ENCODE measurements around the gene HRH4. TPM values are rescaled to one million over a fixed set of nuclear protein-coding genes. Genes with fewer than 3 reads are reported as not detected.

Gene HRH4, protein sequence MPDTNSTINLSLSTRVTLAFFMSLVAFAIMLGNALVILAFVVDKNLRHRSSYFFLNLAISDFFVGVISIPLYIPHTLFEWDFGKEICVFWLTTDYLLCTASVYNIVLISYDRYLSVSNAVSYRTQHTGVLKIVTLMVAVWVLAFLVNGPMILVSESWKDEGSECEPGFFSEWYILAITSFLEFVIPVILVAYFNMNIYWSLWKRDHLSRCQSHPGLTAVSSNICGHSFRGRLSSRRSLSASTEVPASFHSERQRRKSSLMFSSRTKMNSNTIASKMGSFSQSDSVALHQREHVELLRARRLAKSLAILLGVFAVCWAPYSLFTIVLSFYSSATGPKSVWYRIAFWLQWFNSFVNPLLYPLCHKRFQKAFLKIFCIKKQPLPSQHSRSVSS
- under 1 TPM; 0.10 to 0.26 (median 0.17) TPM for polyA plus RNA-seq (ENCODE audit: insufficient read length in 3 of 3)
- long read RNA-seq, donor 1 = 0 reads
- long read RNA-seq, donor 2 = 0 reads
- long read RNA-seq, donor 3 = 0 reads
- long read RNA-seq, donor 4 = 0 reads
- long read RNA-seq, donor 5 = 0 reads
- long read RNA-seq, donor 6 = 0 reads
- long read RNA-seq, donor 7 = 0 reads
- long read RNA-seq, donor 8 = 0 reads
- long read RNA-seq, donor 9 = 0 reads
- long read RNA-seq, donor 10 = 0 reads
- long read RNA-seq, donor 11 = 0 reads
- long read RNA-seq, donor 12 = 0 reads
- long read RNA-seq, donor 13 = 0 reads
- long read RNA-seq, donor 14 = 0 reads
- long read RNA-seq, donor 15 = 0 reads
- long read RNA-seq, donor 16 = 0 reads

DNA sequence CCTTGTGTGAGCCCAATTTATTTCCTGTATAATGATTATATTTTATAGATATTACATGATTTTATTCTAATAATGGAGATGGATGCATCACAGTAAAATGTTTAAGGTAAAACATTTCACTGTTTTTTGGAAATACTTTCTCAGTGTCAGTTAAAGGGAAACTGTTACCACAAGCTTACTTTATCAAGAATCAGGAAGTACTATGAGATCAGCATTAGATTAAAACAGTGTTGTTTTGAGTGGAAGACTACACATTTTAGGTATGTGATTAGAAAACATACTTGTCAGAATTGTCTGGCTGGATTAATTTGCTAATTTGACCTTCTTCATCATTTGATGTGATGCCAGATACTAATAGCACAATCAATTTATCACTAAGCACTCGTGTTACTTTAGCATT is at the start of gene HRH4:
Gene HRH4, plus strand, starts transcription at position 250 of the 400 bp plus-strand sequence. Its CDS starts 92 bp downstream, at position 342.
- no peak for DNase-seq (ENCODE audit: extremely low read depth in 1 of 11, low read depth in 9 of 11, low spot score in 4 of 11)

DNA sequence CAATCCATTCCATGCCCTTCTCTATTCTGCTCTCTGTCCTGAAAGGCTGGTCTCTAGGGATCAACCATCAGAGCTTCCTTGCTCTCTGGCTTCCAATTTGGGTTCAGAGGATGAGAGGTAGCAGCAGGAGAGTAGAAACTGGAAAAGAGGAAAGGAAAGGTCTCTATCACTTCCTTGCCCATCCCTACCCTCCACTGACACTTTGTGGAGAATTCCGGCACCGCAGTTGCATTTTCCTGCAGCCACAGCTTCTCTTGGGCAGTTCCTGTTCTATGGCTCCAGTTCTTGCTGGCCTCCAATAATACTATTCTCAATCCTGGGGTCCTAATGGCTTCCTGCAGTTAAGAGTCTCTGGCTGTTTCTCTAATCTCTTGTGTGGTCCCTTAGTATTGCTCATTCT is 47.3 kb upstream of the HRH4 start:
- DNase-seq (ENCODE audit: extremely low read depth in 1 of 11, low read depth in 9 of 11, low spot score in 4 of 11) = no peak

DNA sequence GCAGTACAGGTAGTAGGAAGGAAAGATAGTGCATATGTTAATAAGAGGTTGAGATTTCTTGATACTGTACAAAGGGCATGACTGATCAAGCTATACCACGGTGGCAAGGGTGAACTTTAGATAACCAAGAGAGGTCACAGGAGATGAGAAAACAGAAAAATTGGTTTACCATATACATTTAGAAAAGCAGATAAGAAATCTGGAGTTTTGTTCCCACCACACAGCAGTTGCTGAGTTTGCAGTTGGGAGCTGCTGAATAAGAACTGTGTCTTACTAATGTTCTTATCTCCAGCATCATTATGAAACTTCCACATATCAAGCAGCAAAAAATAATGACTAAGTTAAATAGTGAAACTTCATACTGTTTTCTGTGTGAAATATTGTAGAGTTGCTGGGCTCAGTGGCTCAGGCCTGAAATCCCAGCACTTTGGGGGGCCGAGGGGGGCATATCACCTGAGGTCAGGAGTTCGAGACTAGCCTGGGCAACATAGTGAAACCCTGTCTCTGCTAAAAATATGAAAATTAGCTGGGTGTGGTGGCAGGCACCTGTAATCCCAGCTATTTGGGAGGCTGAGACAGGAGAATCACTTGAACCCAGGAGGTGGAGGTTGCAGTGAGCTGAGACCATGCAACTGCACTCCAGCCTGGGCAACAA is 46.0 kb upstream of the HRH4 start:
- DNase-seq (ENCODE audit: extremely low read depth in 1 of 11, low read depth in 9 of 11, low spot score in 4 of 11) = no peak

DNA sequence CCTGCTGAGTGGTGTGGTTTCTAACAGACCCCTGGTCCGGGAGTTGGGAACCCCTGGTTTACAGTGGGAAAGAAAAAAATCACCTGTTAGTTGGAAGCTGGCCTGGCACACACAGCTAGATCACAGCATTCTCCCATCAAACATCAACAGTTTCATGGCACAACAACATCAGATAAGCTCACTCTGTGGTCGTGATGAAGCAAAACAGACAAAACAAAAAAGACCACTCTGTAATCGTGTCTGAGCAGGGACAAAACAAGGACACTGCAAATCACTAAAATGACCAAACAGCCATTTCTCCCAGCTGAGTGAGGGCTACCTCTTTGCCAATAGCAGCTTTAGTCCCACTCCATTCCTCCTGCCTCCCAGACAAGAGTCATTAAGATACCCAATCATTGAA is 43.0 kb upstream of the HRH4 start:
- DNase-seq (ENCODE audit: extremely low read depth in 1 of 11, low read depth in 9 of 11, low spot score in 4 of 11) = no peak

DNA sequence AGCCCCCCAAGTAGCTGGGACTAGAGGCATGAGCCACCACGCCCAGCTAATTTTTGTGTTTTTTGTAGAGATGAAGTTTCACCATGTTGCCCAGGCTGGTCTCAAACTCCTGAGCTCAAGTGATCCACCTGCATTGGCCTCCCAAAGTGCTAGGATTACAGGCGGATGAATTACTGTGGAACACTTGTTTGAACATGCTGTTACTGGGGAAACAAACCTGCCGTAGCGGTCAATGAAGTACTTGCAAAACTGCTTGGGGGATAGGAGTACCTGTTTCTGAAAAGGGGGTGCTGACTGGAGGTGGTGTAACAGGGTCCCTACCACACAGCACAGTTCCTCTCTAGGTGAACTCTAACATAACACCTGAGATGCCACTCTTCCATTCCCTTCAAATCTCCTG is 39.9 kb upstream of the HRH4 start:
- no peak for DNase-seq (ENCODE audit: extremely low read depth in 1 of 11, low read depth in 9 of 11, low spot score in 4 of 11)

DNA sequence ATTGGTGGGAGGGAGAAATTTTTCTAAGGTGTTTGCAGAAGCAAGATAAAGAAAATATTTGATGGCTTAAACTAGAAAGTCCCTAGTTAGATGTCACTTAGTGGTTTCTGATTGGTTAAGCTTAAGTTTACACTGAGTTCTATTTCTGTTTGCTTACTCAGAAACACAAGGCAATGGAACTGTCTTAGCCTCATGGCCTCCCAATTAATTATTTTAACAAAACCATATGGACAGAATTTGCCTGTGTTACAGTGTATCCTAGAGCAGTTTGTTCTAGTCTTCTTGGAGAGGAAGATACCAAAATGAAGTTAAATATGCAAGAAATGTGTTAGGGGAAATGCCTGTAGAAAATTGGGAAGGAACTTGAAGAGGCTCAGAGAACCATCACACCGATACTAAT is 38.6 kb upstream of the HRH4 start:
- no peak for DNase-seq (ENCODE audit: extremely low read depth in 1 of 11, low read depth in 9 of 11, low spot score in 4 of 11)

DNA sequence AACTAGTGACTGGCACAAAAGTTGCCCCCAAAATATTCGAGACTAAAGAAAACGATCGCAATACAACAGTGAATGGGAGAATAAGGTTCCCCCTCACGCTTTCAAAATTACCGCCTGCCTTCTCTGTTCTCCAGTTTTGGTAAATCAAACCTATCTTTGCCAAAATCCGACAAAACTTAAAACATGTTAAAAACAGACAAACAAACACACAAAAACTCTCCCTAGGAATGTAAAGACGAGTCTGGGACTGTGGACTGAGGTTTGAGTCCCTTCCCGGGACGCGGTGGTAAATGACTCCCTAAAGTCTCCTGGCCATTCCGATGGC is 34.4 kb upstream of the HRH4 start:
- no peak for DNase-seq (ENCODE audit: extremely low read depth in 1 of 11, low read depth in 9 of 11, low spot score in 4 of 11)

DNA sequence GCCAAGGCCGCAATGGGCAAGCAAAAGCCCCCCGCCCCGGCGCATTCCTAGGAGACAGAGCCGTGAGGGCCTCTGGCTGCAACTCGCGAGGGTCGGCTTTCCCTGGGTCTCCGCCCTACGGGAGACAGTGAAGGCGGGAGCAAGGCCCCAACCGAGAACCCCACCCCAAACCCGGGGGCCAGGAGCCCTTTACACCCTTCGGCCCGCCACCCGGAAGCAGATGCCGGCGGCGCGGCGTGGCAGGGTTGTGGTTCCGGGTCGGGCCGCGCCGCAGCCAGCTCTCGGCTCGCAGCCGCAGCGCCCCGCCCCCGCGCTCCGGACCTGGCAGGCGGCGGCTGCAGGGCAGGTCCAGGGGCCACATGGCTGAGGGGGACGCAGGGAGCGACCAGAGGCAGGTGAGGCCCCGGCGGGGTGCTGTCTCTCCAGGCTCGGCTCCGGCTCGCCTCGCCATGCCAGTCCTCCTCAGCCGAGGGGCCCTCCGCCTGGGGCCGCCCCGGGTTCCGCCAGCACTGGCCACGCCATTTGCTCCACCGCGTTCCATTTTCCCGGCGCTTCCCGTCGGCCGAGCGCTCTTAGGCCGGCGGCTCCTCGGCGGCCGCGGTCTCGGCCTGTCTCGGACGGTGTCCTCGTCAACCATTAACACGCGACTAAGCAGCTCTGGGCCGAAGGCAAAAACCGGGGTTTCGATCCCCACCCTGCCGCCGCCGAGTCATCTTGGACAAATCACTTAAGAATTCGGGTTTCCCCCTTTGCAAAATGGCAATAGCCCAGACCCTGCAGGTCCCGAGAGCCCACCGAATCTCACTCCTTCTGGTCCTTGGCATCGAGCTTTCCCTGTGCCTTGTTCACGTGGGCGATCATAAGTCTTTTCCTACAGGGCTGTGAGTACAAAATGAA is 33.8 kb upstream of the HRH4 start, which contains the start of gene IMPACT:
Gene IMPACT, plus strand, starts transcription at position 273 of the 897 bp plus-strand sequence. Its CDS starts 87 bp downstream, at position 360.
- DNase-seq (ENCODE audit: extremely low read depth in 1 of 11, low read depth in 9 of 11, low spot score in 4 of 11) = peak; percentile 48 to 84 (median 80)

DNA sequence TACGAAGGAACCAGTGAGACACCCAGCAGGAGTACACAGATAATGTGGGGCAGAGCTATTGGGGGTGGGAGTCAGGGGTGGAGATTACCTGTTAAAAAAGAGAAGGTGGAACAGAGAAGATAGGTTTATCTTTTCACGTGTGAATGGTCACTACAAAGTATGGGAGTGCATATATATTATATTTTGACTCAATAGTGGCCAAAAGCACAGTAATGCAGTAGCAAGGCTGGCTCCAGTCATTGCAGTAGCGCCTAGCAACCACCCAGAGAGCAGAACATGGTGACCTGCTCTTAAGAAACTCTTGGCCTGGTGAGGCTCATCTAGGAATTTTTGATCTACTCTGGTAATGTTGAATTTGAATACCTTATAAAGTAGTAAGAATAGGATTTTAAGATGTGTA is 33.0 kb upstream of the HRH4 start:
- peak in 1 of 11 donors; percentile 2 for DNase-seq (ENCODE audit: extremely low read depth in 1 of 11, low read depth in 9 of 11, low spot score in 4 of 11)

DNA sequence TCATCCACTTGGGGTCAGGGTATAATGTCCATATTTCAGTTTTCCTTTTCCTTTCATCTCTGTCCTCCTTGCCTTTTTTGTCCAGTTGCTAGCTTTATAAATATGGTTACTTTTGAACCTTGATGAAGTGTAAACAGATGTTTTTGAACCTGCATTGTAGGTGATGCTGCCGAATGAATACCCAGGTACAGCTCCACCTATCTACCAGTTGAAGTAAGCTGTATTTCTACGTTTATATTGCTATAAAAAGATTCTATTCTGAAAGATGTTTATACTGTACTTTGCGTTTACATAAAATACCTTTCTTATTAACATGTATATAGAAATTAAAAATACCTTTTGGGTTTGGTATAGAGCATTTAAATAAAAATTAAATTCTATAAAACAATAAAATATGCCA is 31.7 kb upstream of the HRH4 start:
- DNase-seq (ENCODE audit: extremely low read depth in 1 of 11, low read depth in 9 of 11, low spot score in 4 of 11) = no peak

DNA sequence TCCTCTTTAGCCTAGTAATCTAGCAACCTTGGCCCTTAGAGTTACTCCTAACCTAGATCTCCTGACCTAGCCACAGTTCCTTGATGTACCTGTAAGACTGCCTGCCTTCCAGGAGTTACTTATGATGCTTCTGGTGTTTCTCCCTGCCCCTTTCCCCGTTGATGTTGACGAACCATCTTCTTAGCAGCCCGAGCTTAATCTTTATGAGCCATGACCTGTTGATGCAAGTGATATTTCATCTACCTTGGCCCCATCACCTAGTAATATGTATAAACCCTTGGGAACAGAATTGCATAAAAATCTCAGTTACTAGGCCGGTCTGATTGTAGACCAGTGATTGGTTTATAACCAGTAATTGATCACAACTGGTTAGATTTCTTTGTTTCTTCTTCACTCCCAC is 31.2 kb upstream of the HRH4 start:
- no peak for DNase-seq (ENCODE audit: extremely low read depth in 1 of 11, low read depth in 9 of 11, low spot score in 4 of 11)

DNA sequence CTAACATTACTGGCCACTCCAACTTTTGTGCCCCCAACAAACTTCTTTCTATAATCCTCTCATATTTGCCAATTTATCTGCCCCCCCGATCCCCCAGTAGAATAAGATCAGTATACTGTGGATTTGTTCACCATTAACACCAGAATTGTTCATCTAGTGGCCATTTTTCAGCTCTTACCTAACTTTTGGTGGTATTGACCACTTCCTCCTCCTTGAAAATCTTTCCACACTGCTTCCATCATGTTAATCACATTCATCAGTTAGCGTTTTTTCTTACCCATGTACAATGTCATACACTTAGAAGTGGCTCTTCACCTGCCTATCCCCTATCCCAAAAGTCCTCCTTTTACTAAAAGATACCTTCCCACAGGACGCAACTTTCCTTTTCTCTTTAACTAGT is 27.8 kb upstream of the HRH4 start:
- no peak for DNase-seq (ENCODE audit: extremely low read depth in 1 of 11, low read depth in 9 of 11, low spot score in 4 of 11)

DNA sequence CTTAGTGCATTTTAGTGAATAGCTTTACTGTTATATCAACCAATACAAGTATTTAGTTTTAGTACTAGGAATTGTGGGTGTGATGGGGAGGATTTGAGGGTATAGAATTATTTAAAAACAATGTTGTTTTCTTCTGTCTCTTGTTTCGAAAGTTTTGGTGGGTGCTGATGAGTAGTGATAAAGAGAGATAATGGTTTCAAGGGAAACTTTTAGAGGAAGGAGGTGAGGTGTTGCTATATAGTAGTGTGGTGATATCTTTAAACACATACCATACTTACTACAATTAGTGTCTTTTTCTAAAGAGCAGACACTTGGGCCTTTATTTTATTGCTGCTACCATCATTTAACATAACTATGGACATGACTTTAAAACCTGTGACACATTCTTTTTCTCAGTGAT is 23.5 kb upstream of the HRH4 start:
- DNase-seq (ENCODE audit: extremely low read depth in 1 of 11, low read depth in 9 of 11, low spot score in 4 of 11) = no peak

DNA sequence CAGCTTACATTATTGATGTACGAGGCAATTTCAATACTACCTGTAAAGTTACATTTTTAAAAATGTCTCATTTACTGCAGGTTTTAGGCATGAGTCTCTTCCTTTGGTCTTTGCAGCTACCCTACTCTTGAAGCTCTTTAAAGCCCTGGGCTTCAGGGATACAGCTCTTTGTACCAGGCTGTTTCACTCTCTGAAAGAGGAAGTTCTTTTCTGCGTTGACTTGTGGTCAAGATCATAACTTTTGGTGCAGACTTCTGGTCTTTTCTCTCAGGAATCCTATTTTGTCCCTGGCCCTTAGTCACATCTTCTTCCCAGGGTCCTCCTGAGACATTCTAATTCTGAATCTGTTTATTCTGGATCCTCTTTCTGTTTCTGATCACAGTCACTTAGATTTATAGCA is 16.6 kb upstream of the HRH4 start:
- DNase-seq (ENCODE audit: extremely low read depth in 1 of 11, low read depth in 9 of 11, low spot score in 4 of 11) = no peak

DNA sequence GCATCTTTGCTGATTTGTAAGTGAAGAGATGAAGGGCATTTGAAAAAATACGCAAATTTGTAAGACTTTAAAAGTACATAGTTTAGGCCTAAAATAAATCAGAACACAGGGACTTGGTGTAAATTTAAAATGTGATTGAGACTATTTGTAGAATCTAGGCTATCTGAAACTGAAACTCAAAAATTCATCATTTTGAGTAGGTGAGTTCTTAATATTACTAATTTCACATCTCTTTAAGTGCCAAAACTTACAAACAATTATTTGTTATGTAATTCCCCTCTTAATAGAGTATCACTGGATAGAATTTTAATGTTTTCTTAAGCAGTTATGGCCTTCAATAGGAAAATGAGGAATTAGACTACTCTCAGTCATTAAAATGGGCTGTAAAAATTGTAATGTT is 14.0 kb upstream of the HRH4 start:
- DNase-seq (ENCODE audit: extremely low read depth in 1 of 11, low read depth in 9 of 11, low spot score in 4 of 11) = no peak

DNA sequence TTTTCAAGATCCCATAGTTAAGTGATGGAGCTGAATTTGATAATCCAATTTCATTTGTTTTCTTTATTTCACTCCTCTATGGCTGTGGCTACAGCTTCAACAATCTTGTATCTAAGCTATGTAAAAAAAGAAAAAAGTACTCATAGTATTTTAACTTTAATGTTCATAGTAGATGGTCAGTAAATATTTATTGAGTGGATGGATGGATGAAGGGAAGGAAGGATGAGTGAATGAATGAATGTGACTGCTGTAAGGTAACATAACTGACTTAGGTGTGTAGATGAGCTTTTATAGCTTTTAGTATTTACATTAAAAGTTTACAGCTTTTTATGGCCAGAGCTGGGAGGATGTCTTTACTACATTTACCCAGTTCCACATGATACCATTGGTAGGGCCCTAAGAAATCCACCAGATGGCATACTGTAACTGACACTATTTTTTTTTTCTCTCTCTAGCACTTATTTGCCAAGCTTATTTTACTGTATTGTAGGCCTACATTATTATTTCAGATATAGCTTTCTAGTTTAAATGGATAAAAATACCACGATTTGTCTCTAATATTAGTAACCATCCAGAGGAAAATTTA is 13.4 kb upstream of the HRH4 start:
- DNase-seq (ENCODE audit: extremely low read depth in 1 of 11, low read depth in 9 of 11, low spot score in 4 of 11) = no peak

DNA sequence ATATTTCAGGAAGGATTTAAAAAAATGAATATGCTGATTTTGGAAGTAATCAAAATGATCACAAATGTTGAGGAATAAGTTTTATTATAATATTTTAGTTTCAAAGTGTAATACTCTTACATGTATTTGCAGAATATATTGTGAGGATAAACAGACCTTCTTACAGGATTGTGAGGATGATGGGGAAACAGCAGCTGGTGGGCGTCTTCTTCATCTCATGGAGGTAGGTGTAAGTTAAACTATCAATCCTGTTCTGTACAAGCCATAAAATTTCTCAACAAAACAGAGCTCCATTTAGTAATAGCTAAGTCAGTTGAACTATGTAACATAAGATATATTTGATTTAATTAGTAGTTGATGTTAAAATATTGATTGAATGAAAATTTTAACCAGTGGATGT is 12.5 kb upstream of the HRH4 start:
- DNase-seq (ENCODE audit: extremely low read depth in 1 of 11, low read depth in 9 of 11, low spot score in 4 of 11) = no peak

DNA sequence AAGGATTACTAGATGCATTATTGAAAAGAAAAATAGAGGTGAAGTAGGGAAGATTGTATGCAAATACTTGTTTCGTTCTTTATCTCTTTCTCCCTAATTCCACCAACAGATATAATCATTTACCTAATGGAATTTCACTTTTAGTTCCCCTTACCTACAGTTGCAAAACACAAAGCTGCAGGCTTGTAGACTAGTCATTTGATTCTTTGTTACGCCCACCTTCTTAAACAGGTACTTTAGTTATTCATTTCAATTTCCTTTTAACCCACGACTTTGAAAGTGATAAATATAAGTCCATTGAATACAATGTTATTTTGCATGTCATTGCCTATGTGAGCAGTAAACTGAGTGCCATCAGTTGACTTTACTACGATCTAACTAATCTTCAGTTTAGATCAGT is 3.9 kb upstream of the HRH4 start:
- DNase-seq (ENCODE audit: extremely low read depth in 1 of 11, low read depth in 9 of 11, low spot score in 4 of 11) = no peak

DNA sequence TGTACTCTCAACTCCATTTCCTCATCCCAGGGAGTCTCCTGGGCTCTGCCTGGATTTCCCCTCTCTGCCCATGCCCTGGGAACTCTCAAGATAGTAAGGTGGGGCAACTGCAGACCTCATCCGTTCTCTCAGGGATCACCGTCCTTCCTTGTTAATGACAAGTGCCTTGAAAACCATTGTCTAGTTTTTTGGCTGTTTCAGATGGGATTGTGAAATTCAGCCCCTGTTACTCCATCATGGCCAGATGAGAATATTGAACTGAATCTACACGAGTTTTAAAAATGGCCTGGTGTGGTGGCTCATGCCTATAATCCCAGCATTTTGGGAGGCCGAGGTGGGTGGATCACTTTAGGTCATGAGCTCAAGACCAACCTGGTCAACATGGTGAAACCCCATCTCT is 665 bp upstream of the HRH4 start:
- DNase-seq (ENCODE audit: extremely low read depth in 1 of 11, low read depth in 9 of 11, low spot score in 4 of 11) = no peak
